GM18868 (cell line): ENCODE measurements around the gene DSTYK.
"Not testable (repeated sequence)": the region's sequence is repeated elsewhere in the genome, so short reads cannot be mapped to it uniquely, and the experiment has no call there.

ENCODE experiments used
- ATAC-seq: cut with Tn5 transposase; IDR thresholded peaks from one replicate; pipeline ENCODE4 v1.9.1; 2021; ENCODE audit warnings: mild to moderate bottlenecking, moderate library complexity; ENCODE audit not compliant: unreplicated experiment

The DSTYK gene

DNA sequence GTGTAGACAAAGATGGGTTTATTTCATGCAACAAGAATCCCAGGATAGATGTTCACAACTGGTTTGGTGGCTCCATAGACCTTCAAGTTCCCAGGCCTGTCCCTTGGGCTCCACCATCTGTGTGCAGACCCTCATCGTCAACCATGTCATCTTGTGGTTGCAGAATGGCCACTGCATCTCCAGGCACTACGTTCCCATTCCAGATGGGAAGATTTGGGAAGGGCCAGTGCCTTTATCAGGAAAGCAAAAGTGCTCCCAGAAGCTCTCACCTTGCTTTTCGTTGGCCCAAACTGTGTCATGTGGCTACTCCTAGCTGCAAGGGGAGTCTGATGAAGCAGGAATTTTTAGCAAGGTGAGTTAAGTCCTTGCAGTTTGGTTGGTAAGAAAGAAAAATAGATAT, 29.1 kb upstream of the DSTYK start:
- ATAC-seq: no peak

GRCh38 chr1:205240118-205240517, 28.6 kb upstream of the DSTYK start:
- ATAC-seq: no peak

DNA sequence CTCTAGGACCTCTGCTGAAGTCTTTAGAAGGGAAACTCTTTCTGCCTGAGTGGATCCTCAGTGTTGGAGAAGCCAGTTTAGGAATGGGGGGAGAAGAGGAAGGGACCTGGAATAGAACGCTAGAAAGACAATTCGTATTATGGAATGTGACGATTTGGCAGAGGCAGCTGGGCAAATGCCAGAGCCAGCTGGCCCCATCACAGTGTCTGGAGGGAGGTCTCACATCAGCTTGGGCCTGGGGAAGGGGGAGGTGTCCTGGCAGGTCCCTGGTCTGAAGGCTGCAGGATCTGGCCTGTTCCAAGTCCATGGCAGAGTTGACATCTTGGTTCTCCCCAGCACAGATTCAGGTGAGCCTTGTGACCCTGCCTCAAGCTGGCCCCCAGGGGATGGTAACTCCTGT, 27.6 kb upstream of the DSTYK start:
- no peak for ATAC-seq

- ATAC-seq: no peak
These were observed 26.3 kb upstream of the DSTYK start for GRCh38 chr1:205237526-205238484.

DNA sequence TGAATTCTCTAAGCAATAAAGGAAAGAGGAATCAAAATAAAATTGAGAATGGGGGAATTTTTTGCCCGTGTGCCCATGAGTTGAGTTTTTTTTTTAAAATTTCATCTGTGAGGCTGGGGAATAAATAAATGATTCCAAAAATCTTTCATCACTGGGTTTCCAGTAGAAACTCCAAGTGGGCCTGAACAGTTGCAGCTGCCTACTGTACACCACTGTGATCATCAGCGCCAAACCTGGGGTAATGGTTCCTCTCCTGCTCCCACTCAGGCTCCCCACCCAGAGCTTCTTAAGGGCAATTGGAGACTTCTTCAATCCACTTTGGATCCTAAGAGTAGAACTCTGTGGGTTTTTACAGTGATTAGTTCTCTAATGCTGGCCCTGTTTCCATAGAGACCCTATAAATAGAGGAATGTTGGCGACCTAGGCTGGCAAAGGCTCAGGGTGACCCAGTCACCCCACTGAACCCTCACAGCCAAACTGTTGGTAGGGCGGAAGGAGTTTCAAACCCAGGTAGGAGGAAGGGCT, 25.5 kb upstream of the DSTYK start:
- ATAC-seq: no peak

- ATAC-seq: no peak
These were observed 25.0 kb upstream of the DSTYK start for GRCh38 chr1:205236526-205236925.

DNA sequence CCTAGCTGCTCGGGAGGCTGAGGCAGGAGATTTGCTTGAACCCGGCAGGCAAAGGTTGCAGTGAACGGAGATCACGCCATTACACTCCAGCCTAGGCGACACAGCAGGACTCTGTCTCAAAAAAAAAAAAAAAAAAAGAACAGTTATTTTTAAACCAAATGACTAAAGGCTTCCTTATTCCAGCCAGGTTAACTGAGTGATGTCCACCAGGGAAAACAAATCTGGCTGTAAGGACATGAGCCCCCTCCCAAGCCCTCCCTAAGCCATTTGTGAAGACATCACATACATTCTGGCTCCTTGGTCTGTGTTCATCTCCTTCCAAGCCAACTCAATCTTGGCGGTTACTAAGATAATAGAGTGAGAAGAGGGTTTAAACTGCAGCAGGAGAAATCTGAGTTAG, 24.4 kb upstream of the DSTYK start:
- no peak for ATAC-seq

GRCh38 chr1:205233986-205234385, 22.5 kb upstream of the DSTYK start:
- ATAC-seq: not testable (repeated sequence)

DNA sequence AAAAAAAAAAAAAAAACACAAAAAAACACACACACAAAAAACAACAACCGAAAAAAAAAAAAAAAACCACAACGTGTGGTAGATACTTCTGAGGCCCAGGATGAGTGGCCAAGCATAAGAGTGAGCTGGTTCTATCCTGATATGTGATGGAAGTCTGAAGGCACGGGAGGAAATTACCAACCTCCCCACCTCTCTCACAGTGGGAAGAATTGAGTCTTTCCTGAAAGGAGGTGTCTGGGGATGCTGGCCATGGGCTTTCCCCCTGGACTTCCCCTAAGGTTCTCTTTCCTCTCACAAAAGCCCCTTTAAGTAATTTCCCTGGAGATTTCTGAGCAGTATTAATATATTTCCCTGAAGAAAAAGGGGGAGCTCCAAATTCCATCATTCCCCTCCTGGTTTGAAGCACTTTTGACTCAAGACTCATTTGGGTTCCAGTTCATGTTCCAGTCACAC, 21.5 kb upstream of the DSTYK start:
- no peak for ATAC-seq

DNA sequence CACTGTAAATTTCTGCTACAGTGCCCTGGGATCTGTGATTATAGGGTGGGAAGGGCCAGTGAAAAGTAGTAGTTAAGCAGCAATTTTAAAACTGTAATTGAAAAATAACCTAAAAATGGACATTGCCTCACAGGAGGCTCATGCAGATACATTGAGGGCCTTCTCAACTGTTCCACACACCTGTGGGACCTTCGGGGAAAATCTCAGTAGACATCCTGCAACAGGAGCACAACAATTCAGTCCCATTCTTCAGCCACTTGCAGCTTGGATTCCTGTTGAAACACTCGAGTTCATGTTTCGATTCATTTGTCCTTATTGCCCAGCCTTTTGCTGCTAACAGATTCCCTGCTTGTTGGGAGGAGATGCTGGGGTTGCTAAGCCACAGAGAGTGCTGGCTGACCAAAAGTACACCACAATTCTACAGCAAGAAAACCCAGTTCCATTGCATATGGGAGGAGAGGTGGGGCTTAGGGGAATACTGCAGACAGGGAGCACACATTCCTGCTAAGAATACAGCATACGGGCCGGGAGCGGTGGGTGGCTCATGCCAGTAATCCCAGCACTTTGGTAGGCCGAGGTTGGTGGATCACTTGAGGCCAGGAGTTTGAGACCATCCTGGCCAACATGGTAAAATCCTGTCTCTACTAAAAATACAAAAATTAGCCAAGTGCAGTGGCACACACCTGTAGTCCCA, 20.8 kb upstream of the DSTYK start:
- ATAC-seq: no peak

DNA sequence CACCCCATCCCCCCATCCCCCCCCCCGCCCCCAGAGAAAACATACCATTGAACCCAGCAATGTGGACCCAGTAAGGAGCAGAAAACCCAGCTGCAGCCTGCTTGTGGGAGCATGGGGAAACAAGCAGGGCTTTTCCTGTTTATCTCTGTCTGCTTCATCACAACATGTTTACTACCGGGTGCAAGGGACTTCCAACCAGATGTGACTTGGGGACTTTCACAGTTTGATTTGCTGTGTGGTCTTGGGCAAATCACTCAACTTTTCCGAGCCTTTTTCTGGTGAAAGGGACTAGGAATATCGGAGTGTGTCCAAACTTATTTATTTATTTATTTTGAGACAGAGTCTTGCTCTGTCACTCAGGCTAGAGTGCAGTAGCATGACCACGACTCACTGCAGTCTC, 19.5 kb upstream of the DSTYK start:
- no peak for ATAC-seq

- no peak for ATAC-seq
These were observed 18.6 kb upstream of the DSTYK start for GRCh38 chr1:205229916-205230700.

GRCh38 chr1:205229399-205229871, 17.9 kb upstream of the DSTYK start:
- ATAC-seq: peak; percentile 50

- peak; percentile 14 for ATAC-seq
These were observed 16.6 kb upstream of the DSTYK start for GRCh38 chr1:205228093-205228521.

DNA sequence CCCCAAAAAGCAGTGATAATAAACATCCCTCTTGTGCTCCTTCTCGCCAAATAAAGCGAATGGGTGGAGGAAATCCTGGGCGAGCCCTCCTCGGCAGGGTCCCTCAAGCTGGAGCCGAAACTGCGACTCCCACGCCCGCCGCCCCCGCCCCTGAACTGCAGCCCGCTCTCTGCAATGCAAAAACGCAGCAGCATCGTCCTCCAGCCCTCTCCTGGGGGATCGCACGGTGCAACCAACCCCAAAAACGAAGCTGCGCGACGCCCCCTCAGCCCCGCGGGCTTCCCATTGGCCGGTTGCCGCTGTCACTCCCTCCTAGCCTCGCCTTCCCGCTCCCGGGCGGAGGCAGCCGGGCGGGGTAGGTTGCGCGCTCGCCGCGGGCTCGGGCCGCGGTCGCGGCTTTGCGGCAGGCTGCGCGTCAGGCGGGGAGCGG, 16.1 kb upstream of the DSTYK start, which contains the start of gene TMCC2:
TSS of gene TMCC2 (plus strand) at position 363 of the 430 bp plus-strand sequence. CDS start 619 bp downstream, outside the sequence.
- ATAC-seq: peak; percentile 78

GRCh38 chr1:205226868-205227583, 15.5 kb upstream of the DSTYK start:
- no peak for ATAC-seq

DNA sequence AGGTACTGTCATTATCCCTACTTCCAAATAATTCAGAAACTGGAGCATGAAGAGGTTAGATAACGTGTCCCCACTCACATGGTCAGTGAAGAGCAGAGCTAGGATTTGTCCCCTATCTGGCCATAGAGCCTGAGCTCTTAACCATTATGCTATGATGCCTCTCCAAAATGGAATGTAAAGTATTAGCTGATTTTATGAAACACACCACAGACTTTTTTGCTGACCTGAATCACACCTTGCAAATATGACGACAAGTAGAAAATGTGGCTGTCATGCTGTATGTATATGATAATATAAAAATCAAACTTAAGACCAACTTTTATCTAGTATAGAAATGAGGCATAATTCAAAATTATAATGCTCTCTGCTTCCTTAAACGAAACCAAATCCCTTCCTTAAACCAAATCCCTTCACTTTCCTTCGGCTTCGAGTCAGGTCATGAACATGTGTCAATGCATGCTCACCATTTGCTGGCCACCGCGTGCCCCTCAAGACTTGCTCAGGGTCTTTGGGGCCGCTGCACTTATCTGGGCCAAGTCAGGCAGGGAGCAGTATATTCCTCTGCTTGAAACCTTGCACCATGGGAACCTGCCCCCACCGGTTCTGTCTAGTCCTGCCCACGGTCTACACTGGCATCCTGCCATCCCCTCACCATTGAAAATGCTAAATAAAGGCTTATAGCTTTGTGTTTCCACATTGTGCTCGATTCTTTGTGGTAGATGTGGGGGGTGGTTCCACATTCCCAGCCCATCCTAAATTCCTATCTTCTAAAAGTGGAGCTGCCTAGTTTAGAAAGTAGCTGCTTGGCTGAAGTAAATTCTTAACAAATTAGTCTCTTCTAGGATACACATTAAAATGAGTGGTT, 14.6 kb upstream of the DSTYK start:
- ATAC-seq: no peak

DNA sequence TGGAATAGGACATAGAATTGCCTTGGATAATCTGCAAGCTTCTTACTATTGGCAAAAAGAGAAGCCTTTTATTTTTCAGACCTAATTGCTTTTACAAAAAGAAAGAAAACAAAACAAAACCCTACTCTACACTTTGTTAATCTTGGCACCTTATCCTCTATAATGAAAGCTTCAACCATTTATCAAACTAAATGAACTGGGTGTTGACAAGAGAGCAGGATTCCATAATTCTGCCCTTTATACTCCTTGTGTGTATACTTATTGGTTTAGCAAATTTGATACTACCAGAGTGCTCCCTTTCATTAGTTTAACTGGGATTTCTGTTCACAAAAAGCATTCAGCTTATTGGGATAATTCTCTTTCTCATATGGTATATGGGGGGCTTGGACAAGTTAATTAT, 13.2 kb upstream of the DSTYK start:
- ATAC-seq: no peak

DNA sequence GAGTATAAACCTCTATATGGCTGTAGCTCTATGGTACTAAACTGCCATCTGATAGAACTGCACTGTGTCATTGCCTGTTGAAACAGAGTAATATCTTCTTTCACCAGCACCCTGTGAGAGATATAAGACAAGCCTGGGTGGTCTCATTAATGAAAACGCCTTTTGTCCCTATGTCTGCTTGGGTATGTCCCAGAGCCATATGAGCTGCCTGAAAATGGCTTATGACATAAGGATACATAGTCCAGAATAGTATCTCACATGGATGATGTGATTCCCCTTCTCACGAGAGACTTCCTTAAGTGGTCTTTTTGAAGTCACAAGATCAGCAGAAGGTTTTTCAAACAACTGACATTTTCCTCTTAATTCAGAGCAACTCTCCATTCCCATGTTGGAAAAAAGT, 8.9 kb upstream of the DSTYK start:
- ATAC-seq: no peak
